Midbrain (tissue), 1 donor: ENCODE data around the gene ATF1.

ENCODE experiments used
- DNase-seq: peaks from one replicate; lab custom pipeline; 2025; lab: John Stamatoyannopoulos, UW

The ATF1 gene

GRCh38 chr12:50763639-50764285 is at the start of gene ATF1:
Gene ATF1, plus strand, starts transcription at chr12:50764101. Its CDS starts 16,045 bp downstream, at chr12:50780146.
- DNase-seq, result peak; percentile 88

GRCh38 chr12:50715174-50715573 is 48.7 kb upstream of the ATF1 start:
- DNase-seq, result no peak

DNA sequence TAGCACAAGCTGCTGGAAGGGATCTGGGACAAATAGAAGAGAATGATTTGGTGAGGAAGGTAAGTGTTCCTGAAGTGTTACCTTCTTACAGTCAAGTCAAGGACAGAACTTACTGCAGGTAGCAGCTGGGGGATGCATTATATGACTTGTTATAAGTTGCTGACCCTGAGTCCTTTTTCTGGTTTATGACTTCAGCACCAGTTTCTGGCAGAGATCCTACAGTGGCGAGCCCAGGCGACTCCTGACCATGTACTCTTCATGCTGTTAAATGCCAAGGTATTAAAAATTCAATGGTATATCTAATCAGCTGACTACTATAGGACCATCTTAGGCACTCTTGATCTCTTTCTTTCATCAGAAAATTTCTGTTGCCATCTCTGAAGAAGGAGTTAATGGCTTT is 45.1 kb upstream of the ATF1 start:
- no peak for DNase-seq

DNA sequence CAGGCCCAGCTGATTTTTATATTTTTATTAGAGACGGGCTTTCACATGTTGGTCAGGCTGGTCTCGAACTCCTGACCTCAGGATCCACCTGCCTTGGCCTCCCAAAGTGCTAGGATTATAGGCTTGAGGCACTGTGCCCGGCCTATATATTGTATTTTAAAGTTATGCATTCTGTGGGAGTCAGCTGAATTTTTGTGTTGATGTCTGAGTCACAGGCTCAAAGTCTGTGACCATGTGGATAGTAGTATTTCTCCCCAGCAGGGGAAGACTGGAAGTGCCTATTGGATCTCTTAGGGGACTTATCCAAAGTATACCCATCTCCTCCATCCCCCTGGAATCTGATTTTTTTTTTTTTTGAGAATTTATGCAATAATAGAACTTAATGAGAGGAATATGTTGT is 43.8 kb upstream of the ATF1 start:
- DNase-seq, result no peak

GRCh38 chr12:50720501-50720900 is 43.4 kb upstream of the ATF1 start:
- no peak for DNase-seq

DNA sequence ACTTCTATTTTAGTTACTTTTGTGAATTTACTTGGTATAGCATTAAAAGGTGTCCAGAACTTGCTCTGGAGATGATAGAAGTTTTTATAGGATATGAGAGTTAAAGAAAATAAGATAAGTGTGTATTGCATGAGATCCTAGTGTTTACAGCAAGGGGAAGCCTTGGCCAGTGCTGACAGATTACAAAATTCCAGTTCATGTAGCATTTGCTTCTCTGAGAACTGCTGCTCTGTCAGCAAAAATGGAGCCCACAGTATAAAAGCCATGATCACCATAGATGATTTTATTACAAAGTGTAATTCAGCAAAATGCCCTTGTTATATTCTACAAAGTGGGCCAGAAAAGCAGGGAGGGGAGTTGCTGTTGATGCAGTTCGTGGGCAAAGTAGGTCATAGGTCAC is 40.0 kb upstream of the ATF1 start:
- no peak for DNase-seq

- DNase-seq, result no peak
Observed at GRCh38 chr12:50725011-50725942, 38.6 kb upstream of the ATF1 start.

DNA sequence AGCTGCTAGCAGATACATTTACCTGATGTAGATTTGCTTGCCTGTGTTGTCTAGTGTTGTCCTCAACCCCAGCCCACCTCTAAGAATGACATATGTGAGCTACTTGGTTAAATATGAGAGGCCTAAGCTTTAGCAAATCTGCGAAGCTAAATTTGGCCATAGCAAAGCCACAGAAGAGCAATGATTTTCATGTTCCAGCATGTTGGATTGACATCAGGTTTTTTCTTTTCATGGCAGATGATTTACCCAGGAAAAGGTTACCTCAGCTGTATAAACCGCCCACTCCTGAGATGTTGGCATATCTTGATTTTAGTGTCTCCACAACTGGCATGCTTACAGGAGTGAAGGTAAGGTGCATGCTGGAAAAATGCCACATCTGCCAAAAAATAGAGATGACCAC is 36.4 kb upstream of the ATF1 start:
- DNase-seq, result no peak

DNA sequence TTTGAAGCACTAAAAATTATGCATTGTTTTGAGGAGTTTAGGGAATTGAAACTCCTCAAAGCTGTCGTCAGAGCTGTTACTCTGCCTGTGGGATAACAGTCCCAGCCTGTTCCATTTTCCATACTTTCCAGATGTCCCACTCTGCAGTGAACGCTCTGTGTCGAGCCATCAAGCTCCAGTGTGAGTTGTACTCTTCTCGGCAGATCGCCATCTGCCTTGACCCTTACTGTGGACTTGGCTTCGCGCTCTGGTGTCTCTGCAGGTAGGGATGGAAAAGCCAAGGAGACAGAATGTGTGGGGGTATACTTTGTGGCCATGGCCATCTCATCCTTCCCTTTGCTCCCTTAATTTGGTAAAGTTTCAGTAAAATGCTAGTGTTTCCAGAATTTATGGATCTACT is 35.5 kb upstream of the ATF1 start:
- no peak for DNase-seq

DNA sequence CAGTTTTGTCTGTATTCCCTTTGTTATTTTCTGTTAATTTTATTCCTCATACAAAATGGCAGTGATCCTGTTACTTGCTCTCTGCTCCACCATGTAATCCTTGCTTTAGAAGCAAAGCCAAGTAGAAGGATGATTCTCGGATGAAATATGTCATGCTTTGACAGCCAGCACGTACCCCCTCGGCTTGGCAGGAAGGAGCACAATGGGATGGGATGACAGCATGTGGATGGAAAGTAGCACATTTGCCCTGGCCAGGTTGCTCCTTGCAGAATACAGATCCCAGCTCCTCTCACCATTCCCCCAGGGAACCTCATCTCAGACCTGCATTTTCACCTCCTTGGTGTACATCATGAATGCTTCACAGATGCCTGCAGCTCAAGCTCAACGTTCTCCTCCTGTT is 35.1 kb upstream of the ATF1 start:
- no peak for DNase-seq

DNA sequence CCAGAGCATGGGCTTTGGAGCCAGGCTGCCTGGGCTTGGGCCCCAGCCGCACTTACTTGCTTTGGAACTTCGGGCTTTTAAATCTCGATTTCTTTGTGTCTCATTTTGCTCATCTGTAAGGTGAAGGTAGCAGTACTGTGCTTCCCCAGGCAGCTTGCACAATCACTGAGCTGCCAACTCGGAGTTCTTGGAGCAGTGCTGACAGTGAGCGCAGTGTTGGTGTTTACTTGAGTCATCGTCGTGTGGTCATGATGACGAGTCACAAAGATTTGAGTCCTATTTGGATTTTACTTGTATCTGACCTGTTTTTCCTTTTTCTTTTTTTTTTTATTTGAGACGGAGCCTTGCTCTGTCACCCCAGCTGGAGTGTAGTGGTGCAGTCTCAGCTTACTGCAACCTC is 31.3 kb upstream of the ATF1 start:
- DNase-seq, result no peak

DNA sequence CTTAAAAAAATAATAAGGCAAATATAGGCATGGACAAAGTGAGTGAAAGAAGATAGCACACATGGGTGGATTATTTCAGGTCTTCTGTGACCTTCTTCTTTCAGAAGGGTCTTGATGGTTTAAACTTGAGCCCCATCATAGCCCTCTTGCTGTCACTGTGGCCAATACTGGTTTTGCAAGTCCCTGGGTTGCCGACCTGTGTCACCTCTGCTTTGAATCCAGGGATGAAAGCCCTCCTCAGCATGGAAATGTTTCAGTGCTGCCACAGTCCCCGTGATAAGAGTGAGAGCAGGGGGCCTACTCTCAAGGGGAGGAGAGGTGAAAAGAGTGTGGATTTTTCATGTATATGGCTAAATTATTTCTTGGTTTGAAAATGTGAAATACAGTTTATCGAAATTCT is 30.2 kb upstream of the ATF1 start:
- no peak for DNase-seq

DNA sequence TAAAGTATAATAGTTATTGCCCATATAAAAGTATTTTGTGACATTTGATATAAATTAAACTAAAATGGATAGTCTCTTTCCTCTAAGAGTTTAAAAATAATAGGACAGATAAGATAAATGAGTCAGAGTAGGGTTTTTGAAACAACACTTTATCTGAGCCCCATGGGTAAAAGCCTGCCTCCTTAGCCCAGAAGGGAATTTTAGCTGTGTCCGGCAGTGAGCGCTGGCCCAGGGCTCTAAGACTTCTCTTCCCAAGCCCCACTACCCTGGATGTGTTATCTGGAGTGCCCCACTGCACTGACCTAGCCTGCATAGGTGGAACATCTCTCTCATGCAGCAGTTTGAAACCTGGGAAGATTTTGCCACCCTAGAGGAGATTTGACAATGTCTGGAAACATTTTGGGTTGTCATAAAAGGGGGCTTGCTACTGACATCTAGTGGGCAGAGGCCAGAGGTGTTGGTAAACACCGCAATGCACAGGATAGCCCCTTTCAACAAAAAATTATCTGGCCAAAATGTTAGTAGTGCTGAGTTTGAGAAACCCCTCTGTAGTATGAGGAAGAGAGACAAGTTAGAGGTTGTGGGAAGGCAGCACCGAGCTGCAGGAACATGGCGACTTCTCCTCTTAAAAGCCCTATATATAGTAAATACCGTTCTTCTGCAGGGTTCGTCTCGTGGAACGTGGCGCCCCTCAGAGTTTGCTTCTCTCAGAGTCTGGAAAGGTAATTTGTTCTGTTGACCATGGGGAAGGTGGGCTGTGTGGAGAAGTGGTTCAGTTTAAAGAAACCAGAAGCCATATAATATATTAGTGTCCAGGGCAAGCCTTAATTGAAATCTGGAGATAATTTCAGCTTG is 29.3 kb upstream of the ATF1 start:
- DNase-seq, result peak; percentile 43

DNA sequence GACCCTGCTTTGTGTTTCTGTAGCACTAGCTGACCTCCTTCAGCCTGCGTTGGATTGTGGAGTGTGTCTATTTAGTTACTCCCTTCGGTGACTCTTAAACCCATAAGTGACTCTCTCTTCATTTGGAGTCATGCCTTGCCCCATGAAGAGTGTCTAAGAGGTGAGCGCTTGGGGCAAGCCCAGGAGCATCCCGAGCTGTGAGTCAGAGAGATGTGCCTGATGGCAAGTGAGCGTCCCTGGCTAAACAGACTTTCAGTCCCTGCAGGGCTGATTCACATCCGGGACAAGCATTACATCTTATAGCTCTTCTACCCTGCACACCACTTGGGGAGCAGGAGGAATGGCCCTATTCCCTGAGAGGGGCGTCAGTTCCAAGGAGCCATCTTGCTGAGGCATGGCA is 24.3 kb upstream of the ATF1 start:
- DNase-seq, result no peak

- DNase-seq, result no peak
Observed at GRCh38 chr12:50740307-50740706, 23.6 kb upstream of the ATF1 start.

- no peak for DNase-seq
Observed at GRCh38 chr12:50742776-50743175, 21.1 kb upstream of the ATF1 start.

DNA sequence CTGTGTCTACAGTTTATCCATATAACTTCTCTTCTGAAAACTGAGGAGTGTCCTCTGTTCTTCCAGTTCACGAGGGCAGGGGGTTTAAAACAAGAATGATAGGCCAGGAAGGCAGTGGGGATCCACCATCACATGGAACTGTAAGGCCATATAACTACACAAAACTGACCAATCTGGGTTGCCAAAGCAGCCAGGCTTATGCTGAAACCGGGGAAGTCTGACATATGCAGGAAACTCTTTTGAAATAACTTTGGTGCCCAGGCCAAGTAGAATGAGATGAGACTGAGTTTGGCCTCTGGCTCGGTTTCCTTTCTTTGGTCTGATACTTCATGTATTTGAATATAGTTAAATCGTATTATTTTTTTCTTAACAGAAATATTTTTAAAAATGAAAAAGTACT is 18.0 kb upstream of the ATF1 start:
- no peak for DNase-seq

GRCh38 chr12:50746431-50746830 is 17.5 kb upstream of the ATF1 start:
- no peak for DNase-seq

- no peak for DNase-seq
Observed at GRCh38 chr12:50747817-50748216, 16.1 kb upstream of the ATF1 start.

GRCh38 chr12:50749459-50749882 is 14.4 kb upstream of the ATF1 start:
- DNase-seq, result no peak

DNA sequence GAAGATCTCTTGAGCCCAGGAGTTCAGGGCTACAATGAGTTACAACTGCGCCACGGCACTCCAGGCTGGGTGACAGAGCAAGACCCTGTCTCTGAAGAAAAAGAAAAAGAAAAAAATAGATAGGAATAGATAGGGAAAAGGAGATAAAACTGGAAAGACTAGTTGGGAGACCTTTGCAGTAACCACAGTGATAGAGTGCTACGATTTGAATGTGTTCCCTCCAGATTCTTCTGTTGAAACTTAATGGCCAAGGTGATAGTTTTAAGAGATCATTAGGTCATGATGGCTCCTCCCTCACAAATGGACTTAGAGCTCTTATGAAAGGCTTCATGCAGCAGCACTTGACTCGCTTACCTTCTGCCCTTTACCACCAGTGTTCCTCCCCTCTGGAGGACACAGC is 13.5 kb upstream of the ATF1 start:
- no peak for DNase-seq

GRCh38 chr12:50751948-50752721 is 11.8 kb upstream of the ATF1 start:
- DNase-seq, result peak; percentile 7
